Uterus (tissue), 2 donors: ENCODE data around the gene SLC22A2.

Source experiments
- POLR2A ChIP-seq, 2 donors: fragments of 450-650 bp; IDR thresholded peaks; one replicate each; pipeline ENCODE4 v1.6.1; 2016; ENCODE audit warnings: antibody characterized with exemption in 2 of 2, mild to moderate bottlenecking in 1 of 2, moderate library complexity in 1 of 2
- TF ChIP-seq, protein P1 (sequence below), 4 experiments: fragments of 200-600 bp in 2 of 4; fragments of 450-650 bp in 2 of 4; sonication (generic) in 2 of 4; IDR thresholded peaks; one replicate each; pipeline ENCODE4 v1.5.1; 2016 to 2019; ENCODE audit warnings: antibody characterized with exemption in 4 of 4, mild to moderate bottlenecking in 2 of 4, moderate library complexity in 1 of 4

DNA sequence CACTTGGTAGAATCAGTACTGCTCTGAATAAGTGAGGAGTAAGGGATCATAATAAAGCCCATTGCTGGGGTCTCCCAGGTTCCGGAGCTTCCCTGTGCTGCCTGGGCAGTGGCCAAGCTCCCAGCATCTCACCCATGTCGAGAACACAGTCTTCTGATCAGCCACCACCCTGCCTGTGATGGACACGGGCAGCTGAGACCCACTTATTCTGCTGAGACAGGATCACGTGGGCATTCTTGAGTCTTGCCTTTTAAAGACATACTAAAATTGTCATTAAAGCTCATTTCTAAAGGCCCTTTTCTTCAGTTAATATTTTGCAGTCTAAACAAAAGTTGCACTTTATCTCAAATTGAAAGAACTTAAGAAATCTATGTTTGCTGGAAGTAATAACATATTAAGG lies 42.7 kb upstream of the SLC22A2 start:
- TF ChIP-seq, protein P1, sequence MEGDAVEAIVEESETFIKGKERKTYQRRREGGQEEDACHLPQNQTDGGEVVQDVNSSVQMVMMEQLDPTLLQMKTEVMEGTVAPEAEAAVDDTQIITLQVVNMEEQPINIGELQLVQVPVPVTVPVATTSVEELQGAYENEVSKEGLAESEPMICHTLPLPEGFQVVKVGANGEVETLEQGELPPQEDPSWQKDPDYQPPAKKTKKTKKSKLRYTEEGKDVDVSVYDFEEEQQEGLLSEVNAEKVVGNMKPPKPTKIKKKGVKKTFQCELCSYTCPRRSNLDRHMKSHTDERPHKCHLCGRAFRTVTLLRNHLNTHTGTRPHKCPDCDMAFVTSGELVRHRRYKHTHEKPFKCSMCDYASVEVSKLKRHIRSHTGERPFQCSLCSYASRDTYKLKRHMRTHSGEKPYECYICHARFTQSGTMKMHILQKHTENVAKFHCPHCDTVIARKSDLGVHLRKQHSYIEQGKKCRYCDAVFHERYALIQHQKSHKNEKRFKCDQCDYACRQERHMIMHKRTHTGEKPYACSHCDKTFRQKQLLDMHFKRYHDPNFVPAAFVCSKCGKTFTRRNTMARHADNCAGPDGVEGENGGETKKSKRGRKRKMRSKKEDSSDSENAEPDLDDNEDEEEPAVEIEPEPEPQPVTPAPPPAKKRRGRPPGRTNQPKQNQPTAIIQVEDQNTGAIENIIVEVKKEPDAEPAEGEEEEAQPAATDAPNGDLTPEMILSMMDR (IDR thresholded peaks at IDR 0.05): no peak
- TF ChIP-seq POLR2A (IDR thresholded peaks at IDR 0.05): no peak
